GM12891 (cell line): ENCODE results near the gene LCA5.

Experiments
- POLR2A ChIP-seq: IDR thresholded peaks from 2 replicates; pipeline ENCODE4 v1.6.1; 2011; ENCODE audit warnings: low read depth, low read length, control low read depth
- POLR2AphosphoS5 ChIP-seq: IDR thresholded peaks from 2 replicates; pipeline ENCODE4 v1.6.1; 2011; ENCODE audit warnings: low read depth, low read length, control low read depth
- POU2F2 ChIP-seq: IDR thresholded peaks from 2 replicates; pipeline ENCODE4 v1.6.1; 2011; ENCODE audit warnings: low read depth, mild to moderate bottlenecking, control low read depth, low read length, moderate library complexity
- SPI1 ChIP-seq: IDR thresholded peaks from 2 replicates; pipeline ENCODE4 v1.6.1; 2011; ENCODE audit warnings: low read depth, low read length, control low read depth
- TAF1 ChIP-seq: IDR thresholded peaks from 2 replicates; pipeline ENCODE4 v1.6.1; 2011; ENCODE audit warnings: low read depth, low read length, control low read depth

DNA sequence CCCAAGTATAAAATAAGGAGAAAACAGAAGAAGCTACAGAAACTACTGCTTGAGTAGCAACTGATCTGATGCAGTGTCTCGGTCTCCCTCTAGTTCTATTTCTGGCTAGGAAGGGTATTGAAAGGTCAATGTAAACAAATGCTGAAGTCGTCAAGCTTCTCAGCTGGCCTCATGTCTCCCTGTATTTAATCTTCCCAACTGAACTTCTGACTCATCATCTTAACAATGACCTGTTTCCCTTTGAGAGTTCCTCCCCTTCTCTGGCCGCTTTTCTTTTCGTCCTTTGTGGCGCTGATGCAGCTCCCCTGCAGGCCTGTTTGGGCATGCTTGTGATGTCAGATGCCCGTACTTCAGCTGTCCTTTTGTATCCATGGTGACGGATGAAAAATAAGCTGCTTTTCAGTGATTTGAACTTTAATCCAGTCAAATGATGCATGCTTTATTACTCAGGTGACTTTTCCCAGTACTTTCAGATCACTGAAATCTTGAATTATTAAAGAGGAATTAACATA, 7.8 kb upstream of the LCA5 start:
- TF ChIP-seq TAF1 (no peak), POLR2A (no peak), SPI1 (peak; percentile 49; the same call in 1 of the 2 replicates), POU2F2 (0 out of 2 replicates have a peak, but pooled peaks have one; percentile 18), POLR2AphosphoS5 (no peak)
